Measurements from ENCODE around the gene IFNLR1. TPM values are rescaled to one million over a fixed set of nuclear protein-coding genes. Genes with fewer than 3 reads are reported as not detected.

The IFNLR1 gene
- total RNA-seq, 1 donor: 0.36 TPM

DNA sequence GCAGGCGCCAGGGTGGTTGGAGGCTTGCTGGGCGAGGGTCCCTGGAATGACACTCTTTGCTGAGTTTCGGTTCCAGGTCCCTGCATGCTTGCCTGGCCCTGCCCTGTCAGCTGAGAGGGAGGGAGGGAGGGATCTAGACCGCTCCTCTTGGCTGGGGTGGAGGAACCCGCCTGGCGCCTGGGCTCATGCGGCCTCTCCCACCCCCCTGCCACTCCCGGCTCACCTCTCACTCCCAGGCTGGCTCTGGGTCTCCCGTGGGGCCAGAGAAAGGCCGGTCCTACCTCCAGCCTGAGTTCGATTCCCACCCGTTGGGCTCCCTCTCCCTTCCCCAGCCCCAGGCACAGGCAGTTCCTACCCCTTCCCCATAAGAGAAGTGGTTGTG, 19.0 kb upstream of the IFNLR1 start:
- DNase-seq (ENCODE audit: low read depth): no peak
- no peak overlapping the region for H3K4me3 ChIP-seq (ENCODE audit: low read depth, low read length)
- TF ChIP-seq, protein P1, sequence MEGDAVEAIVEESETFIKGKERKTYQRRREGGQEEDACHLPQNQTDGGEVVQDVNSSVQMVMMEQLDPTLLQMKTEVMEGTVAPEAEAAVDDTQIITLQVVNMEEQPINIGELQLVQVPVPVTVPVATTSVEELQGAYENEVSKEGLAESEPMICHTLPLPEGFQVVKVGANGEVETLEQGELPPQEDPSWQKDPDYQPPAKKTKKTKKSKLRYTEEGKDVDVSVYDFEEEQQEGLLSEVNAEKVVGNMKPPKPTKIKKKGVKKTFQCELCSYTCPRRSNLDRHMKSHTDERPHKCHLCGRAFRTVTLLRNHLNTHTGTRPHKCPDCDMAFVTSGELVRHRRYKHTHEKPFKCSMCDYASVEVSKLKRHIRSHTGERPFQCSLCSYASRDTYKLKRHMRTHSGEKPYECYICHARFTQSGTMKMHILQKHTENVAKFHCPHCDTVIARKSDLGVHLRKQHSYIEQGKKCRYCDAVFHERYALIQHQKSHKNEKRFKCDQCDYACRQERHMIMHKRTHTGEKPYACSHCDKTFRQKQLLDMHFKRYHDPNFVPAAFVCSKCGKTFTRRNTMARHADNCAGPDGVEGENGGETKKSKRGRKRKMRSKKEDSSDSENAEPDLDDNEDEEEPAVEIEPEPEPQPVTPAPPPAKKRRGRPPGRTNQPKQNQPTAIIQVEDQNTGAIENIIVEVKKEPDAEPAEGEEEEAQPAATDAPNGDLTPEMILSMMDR (IDR thresholded peaks at IDR 0.05; ENCODE audit: insufficient read depth, low read length): no peak

DNA sequence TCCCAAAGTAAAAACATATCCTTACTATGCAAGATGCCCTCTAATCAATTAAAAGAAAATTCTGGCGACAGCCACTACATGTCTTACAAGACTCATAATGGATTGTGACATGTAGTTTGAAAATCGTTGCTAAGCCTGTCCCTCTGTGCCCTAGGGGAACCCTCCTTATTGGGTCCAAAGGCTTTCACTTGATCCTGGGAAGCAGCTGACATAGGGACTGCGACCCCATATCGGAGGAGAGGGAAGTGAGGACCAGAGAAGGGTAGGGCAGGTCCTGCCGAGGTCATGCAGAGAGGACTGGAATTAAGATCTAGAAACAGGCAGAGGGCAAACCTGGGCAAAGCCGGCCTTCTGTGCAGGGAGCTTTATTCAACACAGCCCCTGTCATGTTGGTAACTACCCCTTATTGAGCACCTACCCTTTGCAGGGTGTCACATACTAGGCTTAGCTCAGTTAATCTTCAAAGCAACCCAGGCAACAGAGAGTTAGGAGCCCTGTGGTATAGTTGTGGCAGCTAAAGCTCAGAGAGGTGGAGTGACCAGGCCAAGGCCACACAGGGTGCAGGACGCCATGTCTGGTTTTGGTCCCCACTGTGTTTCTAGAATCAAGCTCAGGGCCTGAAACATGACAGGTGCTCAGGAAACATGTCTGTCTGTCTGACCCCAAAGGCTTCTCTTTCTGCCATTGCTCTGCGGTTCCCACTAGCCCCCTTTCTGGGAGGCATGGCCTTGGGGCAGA, 18.4 kb upstream of the IFNLR1 start:
- no peak for DNase-seq (ENCODE audit: low read depth)
- TF ChIP-seq, protein P1 (IDR thresholded peaks at IDR 0.05; ENCODE audit: insufficient read depth, low read length): no peak

DNA sequence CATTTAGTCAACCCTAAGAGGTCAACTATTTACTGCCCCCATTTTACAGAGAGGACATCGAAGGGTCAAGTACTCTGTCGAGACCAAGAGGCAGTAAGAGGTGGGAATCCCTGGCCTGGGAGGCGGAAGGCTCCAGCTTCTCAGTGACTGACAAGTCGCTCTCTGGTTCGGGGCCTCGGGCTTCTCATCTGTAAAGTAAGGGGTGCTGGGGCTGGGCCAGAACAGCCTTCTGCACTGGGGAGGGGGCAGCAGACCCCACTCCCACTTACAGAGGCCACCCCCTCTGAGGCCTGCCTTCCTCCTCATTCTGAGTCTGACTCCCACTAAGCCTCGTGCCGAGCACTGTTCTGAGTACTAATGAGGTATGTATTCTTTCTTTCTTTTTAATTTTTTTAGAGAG, 17.0 kb upstream of the IFNLR1 start:
- no peak overlapping the region for H3K4me3 ChIP-seq (ENCODE audit: low read depth, low read length)

More for the DNA sequence above, 18.4 kb upstream of the IFNLR1 start:
- H3K4me3 ChIP-seq (ENCODE audit: low read depth, low read length): no peak overlapping the region

DNA sequence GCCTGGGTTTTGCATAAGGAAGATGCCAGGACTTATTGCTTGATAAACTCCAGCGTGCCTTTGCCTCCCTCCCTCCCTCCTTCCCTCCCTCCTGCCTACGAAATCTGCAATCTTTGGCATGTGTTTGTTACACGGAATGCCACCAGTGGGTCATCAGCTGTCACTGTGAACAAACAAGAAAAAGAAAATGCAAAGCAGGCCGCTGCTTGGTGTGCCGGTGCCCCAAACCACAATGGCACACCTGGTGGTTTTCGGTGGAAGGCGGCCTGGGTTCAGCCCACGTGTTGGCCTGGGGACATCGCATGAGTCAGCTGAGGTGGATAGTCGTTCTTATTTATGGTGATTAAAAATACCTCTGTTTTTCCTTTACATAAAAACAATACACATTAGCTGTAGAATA, 16.3 kb upstream of the IFNLR1 start:
- no peak overlapping the region for H3K4me3 ChIP-seq (ENCODE audit: low read depth, low read length)
- no peak for DNase-seq (ENCODE audit: low read depth)
- TF ChIP-seq, protein P1 (IDR thresholded peaks at IDR 0.05; ENCODE audit: insufficient read depth, low read length): no peak

More for the DNA sequence above, 17.0 kb upstream of the IFNLR1 start:
- TF ChIP-seq, protein P1 (IDR thresholded peaks at IDR 0.05; ENCODE audit: insufficient read depth, low read length): no peak
- DNase-seq (ENCODE audit: low read depth): no peak

DNA sequence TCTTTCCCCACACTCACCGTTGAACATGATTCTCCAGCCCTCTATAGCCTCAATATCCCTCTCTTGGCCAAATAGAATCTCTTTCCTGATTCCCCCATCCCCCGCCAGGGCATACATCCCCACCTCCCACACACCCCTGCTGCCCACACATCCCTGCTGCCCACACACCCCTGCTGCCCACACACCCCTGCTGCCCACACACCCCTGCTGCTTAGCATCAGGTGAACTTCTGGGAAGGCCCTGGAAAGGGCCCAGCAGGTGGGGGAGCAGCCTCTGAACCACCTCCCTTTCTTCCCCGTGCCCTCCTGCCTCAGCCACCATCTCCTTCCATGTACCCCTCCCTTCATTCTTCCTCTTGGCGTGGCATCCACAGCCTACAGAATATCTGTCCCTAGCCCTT, 15.9 kb upstream of the IFNLR1 start:
- no peak for DNase-seq (ENCODE audit: low read depth)
- no peak overlapping the region for H3K4me3 ChIP-seq (ENCODE audit: low read depth, low read length)
- TF ChIP-seq, protein P1 (IDR thresholded peaks at IDR 0.05; ENCODE audit: insufficient read depth, low read length): no peak

DNA sequence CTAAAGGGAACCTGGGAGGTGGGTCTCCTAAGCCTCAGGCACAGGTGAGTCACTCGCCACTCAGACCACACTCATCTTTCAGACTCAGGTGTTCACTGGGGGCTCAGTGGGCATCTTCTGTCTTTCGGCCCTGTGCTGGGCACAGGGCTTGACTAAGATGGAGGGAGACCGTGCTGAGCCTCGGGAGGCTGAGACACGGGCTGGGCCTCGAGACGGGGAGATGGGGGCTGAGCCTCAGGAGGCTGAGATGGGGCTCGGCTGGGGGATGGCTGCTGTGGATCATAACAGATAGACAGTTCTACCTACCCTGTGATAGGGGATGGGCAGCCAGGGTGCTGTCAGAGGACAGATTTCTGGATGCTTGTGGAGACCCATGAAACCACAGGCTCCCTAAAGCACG, 15.5 kb upstream of the IFNLR1 start:
- DNase-seq (ENCODE audit: low read depth): no peak
- H3K4me3 ChIP-seq (ENCODE audit: low read depth, low read length): no peak overlapping the region
- TF ChIP-seq, protein P1 (IDR thresholded peaks at IDR 0.05; ENCODE audit: insufficient read depth, low read length): no peak
